ENCODE results near the gene GDA. TPM values are rescaled to one million over a fixed set of nuclear protein-coding genes. Genes with fewer than 3 reads are reported as not detected.

GDA gene
- total and polyA plus RNA-seq, 9 donors = 0.16 to 6.1 (median 0.25) TPM

GRCh38 chr9:72168075-72168474 is 18.8 kb downstream of the GDA start:
- WGBS (ENCODE audit: insufficient coverage) = 100% methylated on average over 1 of the region's 5 CpGs
- no peak for DNase-seq
- Histone ChIP-seq H3K27ac (ENCODE audit: low read length) (no peak overlapping the region), H3K36me3 (ENCODE audit: control insufficient read depth, insufficient read depth, low read length) (no peaks in the 10 kb centered on the region), H3K27me3 (ENCODE audit: control insufficient read depth, insufficient read depth, low read length) (no peaks in the 10 kb centered on the region), H3K4me1 (ENCODE audit: control insufficient read depth, insufficient read depth, low read length) (no peaks in the 10 kb centered on the region), H3K4me3 (ENCODE audit: low read length) (no peak overlapping the region), H3K9me3 (replicated peaks; ENCODE audit: control insufficient read depth, low read depth, low read length) (no peaks in the 10 kb centered on the region)

- Histone ChIP-seq H3K27ac (ENCODE audit: low read length) (no peak overlapping the region), H3K4me1 (ENCODE audit: control insufficient read depth, insufficient read depth, low read length) (no peaks in the 10 kb centered on the region), H3K4me3 (ENCODE audit: low read length) (no peak overlapping the region), H3K9me3 (replicated peaks; ENCODE audit: control insufficient read depth, low read depth, low read length) (no peaks in the 10 kb centered on the region), H3K27me3 (ENCODE audit: control insufficient read depth, insufficient read depth, low read length) (no peaks in the 10 kb centered on the region), H3K36me3 (ENCODE audit: control insufficient read depth, insufficient read depth, low read length) (no peaks in the 10 kb centered on the region)
- no peak for DNase-seq
These were observed 19.9 kb downstream of the GDA start for GRCh38 chr9:72169178-72169577.

GRCh38 chr9:72173080-72173479 is 23.8 kb downstream of the GDA start:
- H3K27me3 ChIP-seq (ENCODE audit: control insufficient read depth, insufficient read depth, low read length) = no peaks in the 10 kb centered on the region
- no peak overlapping the region for H3K4me3 ChIP-seq (ENCODE audit: low read length)
- 94% methylated on average over 3 of the region's 4 CpGs for WGBS (ENCODE audit: insufficient coverage)
- no peak for DNase-seq
- no peaks in the 10 kb centered on the region for H3K4me1 ChIP-seq (ENCODE audit: control insufficient read depth, insufficient read depth, low read length)
- no peaks in the 10 kb centered on the region for H3K36me3 ChIP-seq (ENCODE audit: control insufficient read depth, insufficient read depth, low read length)
- no peak overlapping the region for H3K27ac ChIP-seq (ENCODE audit: low read length)
- H3K9me3 ChIP-seq (replicated peaks; ENCODE audit: control insufficient read depth, low read depth, low read length) = no peaks in the 10 kb centered on the region

GRCh38 chr9:72185561-72185960 is 36.3 kb downstream of the GDA start:
- Histone ChIP-seq H3K27ac (ENCODE audit: low read length) (no peak overlapping the region), H3K4me1 (ENCODE audit: control insufficient read depth, insufficient read depth, low read length) (no peaks in the 10 kb centered on the region), H3K27me3 (ENCODE audit: control insufficient read depth, insufficient read depth, low read length) (no peaks in the 10 kb centered on the region), H3K36me3 (ENCODE audit: control insufficient read depth, insufficient read depth, low read length) (no peaks in the 10 kb centered on the region), H3K4me3 (ENCODE audit: low read length) (no peak overlapping the region), H3K9me3 (replicated peaks; ENCODE audit: control insufficient read depth, low read depth, low read length) (peaks cover 2% of the 10 kb centered on the region)
- peak; percentile 59 for DNase-seq
- no CpG with 5 or more reads among the region's 2 CpGs for WGBS (ENCODE audit: insufficient coverage)

GRCh38 chr9:72187121-72187695 is 38.0 kb downstream of the GDA start:
- no CpG with 5 or more reads among the region's 3 CpGs for WGBS (ENCODE audit: insufficient coverage)
- Histone ChIP-seq H3K9me3 (replicated peaks; ENCODE audit: control insufficient read depth, low read depth, low read length) (peaks cover 2% of the 10 kb centered on the region), H3K27ac (ENCODE audit: low read length) (no peak overlapping the region), H3K36me3 (ENCODE audit: control insufficient read depth, insufficient read depth, low read length) (no peaks in the 10 kb centered on the region), H3K27me3 (ENCODE audit: control insufficient read depth, insufficient read depth, low read length) (no peaks in the 10 kb centered on the region), H3K4me3 (ENCODE audit: low read length) (no peak overlapping the region), H3K4me1 (ENCODE audit: control insufficient read depth, insufficient read depth, low read length) (no peaks in the 10 kb centered on the region)
- DNase-seq = no peak

- Histone ChIP-seq H3K4me3 (ENCODE audit: low read length) (no peak overlapping the region), H3K9me3 (replicated peaks; ENCODE audit: control insufficient read depth, low read depth, low read length) (peaks cover under 1% of the 10 kb centered on the region), H3K27me3 (ENCODE audit: control insufficient read depth, insufficient read depth, low read length) (no peaks in the 10 kb centered on the region), H3K36me3 (ENCODE audit: control insufficient read depth, insufficient read depth, low read length) (no peaks in the 10 kb centered on the region), H3K4me1 (ENCODE audit: control insufficient read depth, insufficient read depth, low read length) (no peaks in the 10 kb centered on the region), H3K27ac (ENCODE audit: low read length) (no peak overlapping the region)
- DNase-seq = no peak
- WGBS (ENCODE audit: insufficient coverage) = no CpG with 5 or more reads among the region's 1 CpG
These were observed 39.0 kb downstream of the GDA start for GRCh38 chr9:72188232-72188631.

- no peak for DNase-seq
- no peaks in the 10 kb centered on the region for H3K4me1 ChIP-seq (ENCODE audit: control insufficient read depth, insufficient read depth, low read length)
- H3K4me3 ChIP-seq (ENCODE audit: low read length) = no peak overlapping the region
- 75% methylated on average over 2 of the region's 5 CpGs for WGBS (ENCODE audit: insufficient coverage)
- H3K36me3 ChIP-seq (ENCODE audit: control insufficient read depth, insufficient read depth, low read length) = no peaks in the 10 kb centered on the region
- no peaks in the 10 kb centered on the region for H3K27me3 ChIP-seq (ENCODE audit: control insufficient read depth, insufficient read depth, low read length)
- H3K27ac ChIP-seq (ENCODE audit: low read length) = no peak overlapping the region
- no peaks in the 10 kb centered on the region for H3K9me3 ChIP-seq (replicated peaks; ENCODE audit: control insufficient read depth, low read depth, low read length)
These were observed 44.2 kb downstream of the GDA start for GRCh38 chr9:72193478-72193881.

GRCh38 chr9:72199238-72199637 is 50.0 kb downstream of the GDA start:
- no peaks in the 10 kb centered on the region for H3K4me1 ChIP-seq (ENCODE audit: control insufficient read depth, insufficient read depth, low read length)
- DNase-seq = no peak
- no peak overlapping the region for H3K27ac ChIP-seq (ENCODE audit: low read length)
- H3K27me3 ChIP-seq (ENCODE audit: control insufficient read depth, insufficient read depth, low read length) = no peaks in the 10 kb centered on the region
- 100% methylated on average over 1 of the region's 3 CpGs for WGBS (ENCODE audit: insufficient coverage)
- H3K36me3 ChIP-seq (ENCODE audit: control insufficient read depth, insufficient read depth, low read length) = no peaks in the 10 kb centered on the region
- no peak overlapping the region for H3K4me3 ChIP-seq (ENCODE audit: low read length)
- no peaks in the 10 kb centered on the region for H3K9me3 ChIP-seq (replicated peaks; ENCODE audit: control insufficient read depth, low read depth, low read length)

- 63% methylated on average over 1 of the region's 6 CpGs for WGBS (ENCODE audit: insufficient coverage)
- H3K9me3 ChIP-seq (replicated peaks; ENCODE audit: control insufficient read depth, low read depth, low read length) = no peaks in the 10 kb centered on the region
- no peak overlapping the region for H3K4me3 ChIP-seq (ENCODE audit: low read length)
- H3K4me1 ChIP-seq (ENCODE audit: control insufficient read depth, insufficient read depth, low read length) = no peaks in the 10 kb centered on the region
- no peaks in the 10 kb centered on the region for H3K27me3 ChIP-seq (ENCODE audit: control insufficient read depth, insufficient read depth, low read length)
- no peak overlapping the region for H3K27ac ChIP-seq (ENCODE audit: low read length)
- DNase-seq = no peak
- H3K36me3 ChIP-seq (ENCODE audit: control insufficient read depth, insufficient read depth, low read length) = no peaks in the 10 kb centered on the region
These were observed 51.2 kb downstream of the GDA start for GRCh38 chr9:72200452-72200851.

- no peak overlapping the region for H3K27ac ChIP-seq (ENCODE audit: low read length)
These were observed 52.8 kb downstream of the GDA start for GRCh38 chr9:72202009-72202408.

GRCh38 chr9:72203205-72203803 is 54.1 kb downstream of the GDA start:
- Histone ChIP-seq H3K27ac (ENCODE audit: low read length) (no peak overlapping the region), H3K9me3 (replicated peaks; ENCODE audit: control insufficient read depth, low read depth, low read length) (no peaks in the 10 kb centered on the region), H3K36me3 (ENCODE audit: control insufficient read depth, insufficient read depth, low read length) (no peaks in the 10 kb centered on the region), H3K4me3 (ENCODE audit: low read length) (no peak overlapping the region), H3K27me3 (ENCODE audit: control insufficient read depth, insufficient read depth, low read length) (no peaks in the 10 kb centered on the region), H3K4me1 (ENCODE audit: control insufficient read depth, insufficient read depth, low read length) (no peaks in the 10 kb centered on the region)
- peak; percentile 15 for DNase-seq
- WGBS (ENCODE audit: insufficient coverage) = 50% methylated on average over 1 of the region's 3 CpGs

More at GRCh38 chr9:72202009-72202408, 52.8 kb downstream of the GDA start:
- Histone ChIP-seq H3K4me1 (ENCODE audit: control insufficient read depth, insufficient read depth, low read length) (no peaks in the 10 kb centered on the region), H3K9me3 (replicated peaks; ENCODE audit: control insufficient read depth, low read depth, low read length) (no peaks in the 10 kb centered on the region), H3K27me3 (ENCODE audit: control insufficient read depth, insufficient read depth, low read length) (no peaks in the 10 kb centered on the region), H3K36me3 (ENCODE audit: control insufficient read depth, insufficient read depth, low read length) (no peaks in the 10 kb centered on the region), H3K4me3 (ENCODE audit: low read length) (no peak overlapping the region)
- no peak for DNase-seq
- 73% methylated on average over 2 of the region's 5 CpGs for WGBS (ENCODE audit: insufficient coverage)

All from muscle of leg (tissue), 11 donors.